ENCODE data around the gene ZNF654.
"Not testable (repeated sequence)": the region's sequence is repeated elsewhere in the genome, so short reads cannot be mapped to it uniquely, and the experiment has no call there.

The ZNF654 gene

DNA sequence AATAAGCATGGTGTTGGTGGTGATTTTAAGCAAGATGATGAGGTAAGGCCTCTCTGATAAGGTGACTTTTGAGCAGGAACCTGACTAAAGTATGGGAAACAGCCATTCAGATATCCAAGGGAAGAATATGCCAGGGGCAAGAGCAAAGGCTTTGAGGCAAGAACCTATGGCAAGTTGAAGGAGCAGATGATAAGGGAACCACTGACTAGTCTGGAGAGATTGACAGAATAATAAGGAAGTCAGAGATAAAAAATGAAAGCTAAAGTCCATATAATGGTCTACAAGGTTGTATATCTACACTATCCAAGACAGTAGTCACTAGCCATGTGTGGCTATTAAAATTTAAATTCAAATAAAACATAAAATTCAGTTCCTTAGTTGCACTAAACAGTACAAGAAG is 88.2 kb downstream of the ZNF654 start:
- no peak for DNase-seq

DNA sequence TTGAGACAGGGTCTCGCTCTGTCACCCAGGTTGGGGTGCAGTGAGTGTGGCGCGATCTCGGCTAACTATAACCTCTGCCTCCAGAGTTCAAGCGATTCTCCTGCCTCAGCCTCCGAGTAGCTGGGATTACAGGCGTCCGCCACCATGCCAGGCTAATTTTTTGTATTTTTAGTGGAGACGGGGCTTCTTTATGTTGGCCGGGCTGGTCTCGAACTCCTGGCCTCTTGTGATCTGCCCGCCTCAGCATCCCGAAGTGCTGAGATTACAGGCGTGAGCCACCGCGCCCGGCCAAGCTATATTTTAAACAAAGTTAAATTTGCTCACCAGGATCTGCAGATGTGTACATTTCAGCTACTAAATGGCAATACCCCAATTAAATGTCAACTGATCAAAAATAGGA is 89.6 kb downstream of the ZNF654 start:
- no peak for DNase-seq

DNA sequence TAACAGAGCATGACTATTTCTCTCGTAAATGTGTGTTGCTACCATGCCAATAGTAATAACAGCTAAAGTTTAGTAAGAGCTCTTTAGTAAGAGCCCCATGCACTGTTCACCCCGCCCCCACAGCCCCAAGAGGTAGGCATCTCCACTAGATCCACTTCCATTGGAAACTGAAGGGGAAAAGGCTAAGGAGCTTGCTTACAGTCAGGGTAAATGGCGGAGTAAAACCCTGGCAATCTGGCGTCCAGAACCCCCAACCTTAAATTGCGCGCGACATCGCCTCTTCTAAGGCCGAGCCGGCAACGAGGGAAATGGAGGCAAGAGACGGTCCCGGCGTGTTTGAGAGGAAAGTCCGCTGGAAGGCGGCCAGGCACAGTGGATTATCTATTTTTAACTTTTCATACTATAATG is 90.0 kb downstream of the ZNF654 start:
- no peak for DNase-seq

DNA sequence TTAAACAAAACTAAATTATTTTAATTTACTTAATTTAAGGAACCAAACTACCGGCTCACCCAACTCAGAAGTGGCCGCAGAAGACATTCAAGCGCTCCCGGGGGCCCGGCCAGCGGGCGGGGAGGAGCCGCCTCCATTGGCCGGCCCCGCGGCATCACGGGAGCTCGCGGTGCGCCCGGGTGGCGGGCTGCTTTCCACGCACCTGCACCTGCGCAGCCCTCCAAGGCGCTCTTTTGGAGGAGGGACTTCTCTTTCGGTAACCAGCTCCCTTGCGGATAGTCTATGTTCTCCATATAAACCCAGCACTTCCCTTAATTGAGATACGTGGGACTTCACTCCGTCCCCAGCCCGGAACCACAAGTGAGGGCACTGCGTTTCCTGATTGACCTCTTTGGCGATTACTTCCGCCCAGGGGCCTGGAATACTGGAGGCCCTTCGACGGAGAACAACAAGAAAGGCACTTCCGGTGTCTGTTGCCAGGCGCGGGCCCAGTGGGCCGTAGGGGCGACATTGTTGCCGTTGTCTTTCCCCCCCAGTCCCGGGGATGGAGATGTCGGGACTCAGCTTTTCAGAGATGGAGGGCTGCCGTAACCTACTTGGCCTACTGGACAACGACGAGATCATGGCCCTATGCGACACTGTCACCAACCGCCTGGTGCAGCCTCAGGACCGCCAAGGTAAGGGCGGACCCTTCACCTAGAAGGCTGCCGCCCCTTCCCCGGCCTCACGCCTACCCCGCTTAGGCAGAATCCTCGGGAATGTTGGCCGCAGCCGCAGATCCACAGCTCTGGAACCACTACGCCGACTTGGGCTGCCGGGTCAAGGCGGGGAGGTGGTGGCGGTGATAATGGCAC is 90.7 kb downstream of the ZNF654 start, which contains the start of gene C3orf38:
Gene C3orf38 (plus strand): TSS at position 451 of the 854 bp plus-strand sequence. CDS start 94 bp downstream, at position 545.
- DNase-seq, result peak; percentile 81

DNA sequence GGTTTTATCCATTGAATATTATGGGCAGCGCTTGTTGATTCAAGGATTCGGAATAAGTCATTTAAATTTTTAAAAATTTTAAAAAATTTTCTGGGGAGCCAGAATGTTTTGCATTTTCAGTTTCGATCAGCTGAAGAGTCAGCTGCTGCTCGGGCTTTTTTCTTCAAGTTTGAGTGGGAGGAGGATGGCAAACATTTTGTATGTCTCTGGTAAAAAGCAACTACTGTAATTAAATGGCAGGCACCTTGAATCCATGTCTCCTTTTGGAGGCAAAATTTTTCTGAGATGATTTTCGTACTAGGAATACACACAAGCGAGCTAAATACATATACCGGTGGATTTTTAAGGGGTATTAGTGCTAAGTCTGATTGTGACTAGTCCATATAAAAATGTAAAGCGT is 91.3 kb downstream of the ZNF654 start:
- peak; percentile 42 for DNase-seq

DNA sequence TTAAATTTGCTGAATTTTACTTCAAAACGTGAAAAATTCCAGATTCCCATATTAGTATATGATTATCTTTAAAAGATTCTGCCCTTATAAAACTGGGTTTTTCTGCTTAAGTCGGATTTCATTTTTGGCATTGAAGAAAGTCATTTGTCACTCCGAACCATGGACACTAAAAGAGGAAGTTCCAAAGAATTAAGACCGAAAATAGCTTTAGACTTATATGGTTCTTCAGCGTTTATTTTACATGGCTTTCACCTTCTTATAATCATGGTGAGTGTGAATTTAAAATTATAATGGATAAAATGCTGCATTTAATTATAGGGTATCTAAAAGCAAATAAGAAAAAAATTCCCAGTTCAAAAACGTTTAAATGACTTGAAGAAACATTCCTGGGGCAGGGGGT is 91.8 kb downstream of the ZNF654 start:
- no peak for DNase-seq

DNA sequence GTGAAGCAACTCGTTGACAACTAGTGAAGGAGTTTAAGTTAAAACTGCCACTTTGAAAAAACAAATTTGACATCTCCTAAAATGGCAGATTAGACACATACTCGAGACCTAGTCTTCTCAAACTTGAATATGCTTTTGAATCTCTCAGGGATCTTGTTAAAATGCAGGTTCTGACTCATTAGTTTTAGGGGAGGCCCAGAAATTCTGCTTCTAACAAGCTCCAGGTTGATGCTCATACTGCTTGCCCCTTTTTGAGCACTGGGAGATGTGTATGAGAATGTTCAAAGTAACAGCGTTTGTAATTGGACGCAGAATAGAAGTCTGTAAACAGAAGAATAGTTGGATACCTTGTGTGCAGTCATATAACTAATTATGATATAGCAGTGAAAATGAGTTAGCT is 92.3 kb downstream of the ZNF654 start:
- peak; percentile 18 for DNase-seq

DNA sequence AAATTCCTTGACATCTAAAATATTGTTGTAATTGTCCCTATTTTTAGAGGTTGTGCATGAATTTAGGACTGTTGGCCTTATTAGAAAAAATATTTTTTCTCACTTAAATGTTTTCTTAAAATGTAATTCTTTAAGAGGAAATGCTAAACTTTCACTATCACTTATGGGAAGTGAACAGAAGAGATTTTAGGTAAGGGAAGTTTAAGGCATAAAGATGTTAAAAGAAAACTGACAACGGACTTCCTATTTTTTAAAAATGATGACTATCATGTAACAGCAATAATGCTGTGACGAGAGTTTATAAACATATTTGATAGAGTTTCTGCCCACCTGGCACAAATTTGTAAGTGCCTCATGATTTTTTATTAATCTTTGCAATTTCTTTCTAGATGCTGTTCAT is 93.8 kb downstream of the ZNF654 start:
- DNase-seq, result no peak

DNA sequence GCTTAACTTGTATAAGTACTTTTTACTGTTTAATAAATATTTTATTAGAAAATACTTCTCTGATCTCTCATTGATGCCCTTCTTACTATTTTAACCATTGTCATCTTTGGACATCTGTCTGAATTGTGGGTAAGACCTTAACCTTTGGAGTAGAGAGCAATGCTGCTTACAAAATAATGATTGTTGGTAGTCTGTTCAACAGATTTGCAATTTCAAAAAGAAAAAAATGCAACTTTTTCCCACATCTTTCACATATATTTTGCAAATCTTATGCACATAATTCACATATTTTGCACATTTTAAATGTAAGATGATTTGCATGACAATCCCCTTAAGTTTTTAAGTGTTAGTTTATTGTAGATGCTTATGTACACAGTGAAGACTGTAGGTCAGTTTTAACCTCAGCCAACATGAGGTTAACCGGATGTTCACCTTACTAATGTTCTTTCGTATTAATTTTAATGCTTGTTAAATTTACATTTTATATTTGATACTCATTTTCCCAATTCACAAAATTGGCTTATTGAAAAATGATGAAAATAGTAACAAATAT is 107.4 kb downstream of the ZNF654 start:
- DNase-seq, result no peak

DNA sequence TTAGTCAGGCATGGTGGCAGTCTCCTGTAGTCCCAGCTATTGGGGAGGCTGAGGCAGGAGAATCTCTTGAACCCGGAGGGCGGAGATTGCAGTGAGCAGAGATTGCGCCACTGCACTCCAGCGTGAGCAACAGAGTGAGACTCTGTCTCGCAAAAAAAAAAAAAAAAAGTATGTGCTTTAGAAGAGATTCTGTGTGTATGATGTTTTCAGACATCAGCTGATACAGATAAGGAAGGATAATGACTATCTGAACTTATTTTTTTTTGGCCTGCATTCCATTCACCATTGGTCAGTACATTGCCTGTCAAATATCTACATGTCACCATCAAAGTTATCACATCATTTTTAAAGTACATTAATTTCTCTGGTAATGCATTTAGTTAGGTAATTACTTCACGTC is 108.1 kb downstream of the ZNF654 start:
- DNase-seq, result no peak

DNA sequence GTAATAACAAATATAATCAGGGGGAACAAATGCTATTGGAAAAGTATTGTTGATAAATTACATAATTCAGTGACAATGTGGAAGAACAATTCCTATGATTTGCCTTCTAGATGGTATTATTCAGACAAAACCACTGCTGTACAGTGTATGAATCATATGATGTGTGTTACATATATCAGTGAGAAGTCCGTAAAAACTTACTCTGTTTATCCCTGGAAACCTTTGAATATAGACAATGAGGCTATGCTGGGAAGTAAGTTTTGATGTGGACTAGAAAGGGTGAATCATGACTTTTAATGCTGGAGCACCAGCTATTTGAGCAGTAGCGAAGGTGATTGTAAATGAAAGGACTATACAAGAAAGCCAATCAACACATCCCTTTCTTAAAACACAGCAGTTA is 108.6 kb downstream of the ZNF654 start:
- no peak for DNase-seq

DNA sequence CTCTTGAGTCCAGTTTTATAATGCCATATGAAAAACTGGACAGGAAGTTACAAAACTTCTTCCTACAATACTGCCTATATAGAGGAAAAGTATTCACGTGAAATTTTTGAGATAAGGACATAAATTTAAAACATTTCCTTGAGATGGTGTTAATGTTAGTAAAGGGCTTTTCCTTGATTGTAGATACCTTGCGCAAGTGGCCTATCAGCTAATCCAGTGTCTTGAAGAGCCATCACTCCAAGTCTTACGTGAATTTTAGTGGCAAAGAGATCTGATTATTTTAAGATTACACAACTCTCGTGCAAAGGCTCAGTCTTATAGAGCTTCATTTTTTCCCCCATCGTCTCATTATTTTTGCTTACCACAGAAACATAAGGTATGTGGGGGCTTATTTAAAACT is 109.1 kb downstream of the ZNF654 start:
- DNase-seq, result no peak

DNA sequence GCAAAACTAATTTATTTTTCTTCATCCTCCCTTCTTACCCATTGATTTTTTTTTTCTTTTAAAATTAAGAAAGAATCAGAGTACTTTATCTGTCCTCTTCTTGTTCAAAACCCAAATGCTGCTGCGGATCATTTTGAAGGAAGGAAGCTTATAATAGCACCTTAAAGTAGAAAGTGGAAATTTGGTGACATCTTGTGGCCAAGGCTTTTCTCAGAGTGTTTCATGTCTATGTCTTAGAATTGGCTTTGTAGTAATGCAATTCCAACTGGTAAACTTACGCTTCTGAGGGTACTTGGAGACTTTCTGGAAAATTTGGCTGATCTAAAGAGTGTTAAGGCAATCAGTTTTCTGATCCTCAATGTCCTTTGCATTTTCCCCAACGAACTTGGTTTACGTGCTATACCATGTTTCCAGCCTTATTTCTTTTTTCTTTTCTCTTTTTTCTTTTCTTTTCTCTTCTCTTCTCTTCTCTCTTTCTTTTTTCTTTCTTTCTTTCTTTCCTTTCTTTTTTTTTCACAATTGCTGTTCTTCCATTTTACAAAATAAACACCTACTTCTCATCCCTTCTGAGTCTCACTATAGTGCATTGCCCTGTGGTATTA is 121.4 kb downstream of the ZNF654 start:
- peak; percentile 53 for DNase-seq

DNA sequence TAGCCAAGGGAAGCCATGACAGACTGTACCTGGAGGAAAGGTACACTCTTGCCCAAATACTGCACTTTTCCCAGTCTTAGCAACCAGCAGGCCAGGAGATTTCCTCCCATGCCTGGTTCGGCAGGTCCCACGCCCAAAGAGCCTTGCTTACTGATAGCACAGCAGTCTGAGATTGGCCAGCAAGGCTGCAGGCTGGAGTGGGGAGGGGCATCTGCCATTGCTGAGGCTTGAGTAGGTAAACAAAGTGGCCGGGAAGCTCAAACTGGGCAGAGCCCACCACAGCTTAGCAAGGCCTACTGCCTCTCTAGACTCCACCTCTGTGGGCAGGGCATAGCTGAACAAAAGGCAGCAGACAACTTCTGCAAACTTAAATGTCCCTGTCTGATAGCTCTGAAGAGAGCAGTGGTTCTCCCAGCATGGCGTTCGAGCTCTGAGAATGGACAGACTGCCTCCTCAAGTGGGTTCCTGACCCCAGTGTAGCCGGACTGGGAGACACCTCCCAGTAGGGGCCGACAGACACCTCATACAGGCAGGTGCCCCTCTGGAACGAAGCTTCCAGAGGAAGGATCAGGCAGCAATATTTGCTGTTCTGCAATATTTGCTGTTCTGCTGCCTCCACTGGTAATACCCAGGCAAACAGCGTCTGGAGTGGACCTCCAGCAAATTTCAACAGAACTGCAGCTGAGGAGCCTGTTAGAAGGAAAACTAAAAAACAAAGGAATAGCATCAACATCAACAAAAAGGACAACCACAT is 123.3 kb downstream of the ZNF654 start:
- DNase-seq, result not testable (repeated sequence)

DNA sequence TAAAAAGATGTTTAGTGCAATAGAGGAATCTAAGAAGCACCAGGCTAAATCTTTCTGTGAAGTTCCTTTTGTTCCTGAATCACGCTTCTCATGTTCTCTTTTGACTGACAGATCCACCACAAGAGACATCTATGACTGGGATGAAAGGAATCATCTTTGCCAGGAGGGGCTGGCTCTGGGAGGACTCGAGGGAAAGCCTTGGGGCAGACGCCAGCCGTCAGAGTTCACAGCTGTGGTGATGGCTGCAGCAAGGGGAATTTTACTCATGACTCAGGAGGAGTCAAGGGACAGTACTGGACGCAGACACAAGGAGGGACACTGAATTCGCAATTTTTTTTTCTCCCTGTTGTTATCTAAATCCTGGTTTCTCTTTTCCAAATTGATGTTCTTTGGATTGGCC is 129.4 kb downstream of the ZNF654 start:
- DNase-seq, result no peak

DNA sequence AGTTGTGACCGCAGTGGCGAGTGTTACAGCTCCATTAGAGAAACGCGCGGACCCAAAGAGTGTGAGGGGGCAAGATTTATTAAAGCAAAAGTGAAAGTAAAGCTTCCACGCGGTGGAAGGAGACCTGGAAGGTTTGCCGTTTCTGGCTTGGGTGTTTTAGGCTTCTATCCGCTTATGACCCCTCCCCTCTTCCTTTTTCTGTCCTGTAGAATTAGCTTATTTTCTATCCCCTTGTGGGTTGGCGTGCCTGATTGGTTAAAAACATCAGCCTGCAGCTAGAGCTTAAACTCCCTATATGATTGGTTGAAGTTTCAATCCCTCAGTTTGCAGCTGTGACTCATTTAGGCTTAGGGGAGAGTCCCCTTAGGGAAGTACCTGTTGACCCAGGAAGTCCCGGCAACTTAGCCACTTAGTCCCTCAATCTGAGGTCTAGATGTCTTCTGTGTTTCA is 130.3 kb downstream of the ZNF654 start:
- DNase-seq, result no peak

DNA sequence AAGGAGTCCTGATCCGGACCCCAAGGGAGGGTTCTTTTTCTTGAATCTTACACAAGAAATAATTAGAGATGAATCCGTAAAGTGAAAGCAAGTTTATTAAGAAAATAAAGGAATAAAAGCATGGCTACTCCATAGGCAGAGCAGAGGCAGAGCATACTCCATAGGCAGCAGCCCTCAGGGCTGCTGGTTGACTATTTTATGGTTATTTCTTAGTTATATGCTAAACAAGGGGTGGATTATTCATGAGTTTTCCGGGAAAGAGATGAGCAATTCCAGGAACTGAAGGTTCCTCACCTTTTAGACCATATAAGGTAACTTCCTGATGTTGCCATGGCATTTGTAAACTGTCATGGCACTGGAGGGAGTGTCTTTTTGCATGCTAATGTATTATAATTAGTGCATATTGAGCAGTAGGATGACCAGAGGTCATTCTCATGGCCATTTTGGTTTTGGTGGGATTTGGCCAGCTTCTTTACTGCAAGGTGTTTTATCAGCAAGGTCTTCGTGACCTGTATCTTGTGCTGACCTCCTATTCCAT is 132.9 kb downstream of the ZNF654 start:
- no peak for DNase-seq

DNA sequence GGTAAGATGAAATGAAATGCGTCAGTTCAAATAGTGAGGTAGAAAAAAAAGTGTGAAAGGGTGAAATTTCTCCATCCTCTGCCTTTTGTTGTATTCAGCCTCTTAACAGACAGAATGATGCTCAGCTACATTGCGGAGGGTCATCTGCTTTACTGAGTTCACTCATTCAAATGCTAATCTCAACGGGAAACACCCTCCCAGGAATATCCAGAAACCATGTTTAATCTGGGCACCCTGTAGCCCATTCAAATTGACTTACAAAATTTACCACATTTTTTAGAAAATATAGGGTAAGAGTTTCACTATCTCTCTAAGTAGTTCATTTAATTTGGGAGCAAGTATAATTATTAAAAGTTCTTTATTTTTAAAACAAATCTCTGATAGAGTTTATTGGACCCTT is 133.6 kb downstream of the ZNF654 start:
- no peak for DNase-seq
